DOHH2 (cell line): ENCODE measurements around the gene C16orf95.

Experiments
- EZH2phosphoT487 ChIP-seq: fragments of 200-600 bp; sonication (generic); IDR thresholded peaks from 2 replicates; pipeline ENCODE4 v1.6.1; 2017; ENCODE audit warnings: borderline replicate concordance, mild to moderate bottlenecking, antibody characterized with exemption, low read length, moderate library complexity, mixed read lengths
- TF ChIP-seq, protein P1 (sequence below): fragments of 200-600 bp; sonication (generic); IDR thresholded peaks from one replicate; pipeline ENCODE4 v1.5.1; 2014; ENCODE audit warnings: antibody characterized with exemption, mild to moderate bottlenecking, low read depth, low read length; ENCODE audit not compliant: poor library complexity, severe bottlenecking

DNA sequence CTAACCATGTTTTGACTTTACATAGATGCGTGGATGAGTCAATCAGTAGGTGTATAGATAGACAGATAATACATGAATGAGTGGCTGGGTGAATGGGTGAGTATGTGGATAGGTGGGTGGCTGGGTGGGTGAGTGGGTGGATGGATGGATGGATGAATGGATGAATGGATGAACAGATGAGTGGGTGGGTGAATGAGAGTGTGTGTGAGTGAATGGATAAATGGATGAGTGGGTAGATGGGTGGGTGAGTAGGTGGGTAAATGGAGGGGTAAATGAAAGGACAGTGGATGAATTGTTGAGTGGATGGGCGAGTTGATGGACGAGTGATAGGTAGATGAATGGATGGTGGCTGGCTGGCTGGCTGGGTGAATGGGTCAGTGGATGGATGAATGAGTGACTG lies 23.2 kb downstream of the C16orf95 start:
- no peak for TF ChIP-seq EZH2phosphoT487
- TF ChIP-seq, protein P1, sequence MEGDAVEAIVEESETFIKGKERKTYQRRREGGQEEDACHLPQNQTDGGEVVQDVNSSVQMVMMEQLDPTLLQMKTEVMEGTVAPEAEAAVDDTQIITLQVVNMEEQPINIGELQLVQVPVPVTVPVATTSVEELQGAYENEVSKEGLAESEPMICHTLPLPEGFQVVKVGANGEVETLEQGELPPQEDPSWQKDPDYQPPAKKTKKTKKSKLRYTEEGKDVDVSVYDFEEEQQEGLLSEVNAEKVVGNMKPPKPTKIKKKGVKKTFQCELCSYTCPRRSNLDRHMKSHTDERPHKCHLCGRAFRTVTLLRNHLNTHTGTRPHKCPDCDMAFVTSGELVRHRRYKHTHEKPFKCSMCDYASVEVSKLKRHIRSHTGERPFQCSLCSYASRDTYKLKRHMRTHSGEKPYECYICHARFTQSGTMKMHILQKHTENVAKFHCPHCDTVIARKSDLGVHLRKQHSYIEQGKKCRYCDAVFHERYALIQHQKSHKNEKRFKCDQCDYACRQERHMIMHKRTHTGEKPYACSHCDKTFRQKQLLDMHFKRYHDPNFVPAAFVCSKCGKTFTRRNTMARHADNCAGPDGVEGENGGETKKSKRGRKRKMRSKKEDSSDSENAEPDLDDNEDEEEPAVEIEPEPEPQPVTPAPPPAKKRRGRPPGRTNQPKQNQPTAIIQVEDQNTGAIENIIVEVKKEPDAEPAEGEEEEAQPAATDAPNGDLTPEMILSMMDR: no peak
